HG03571 (cell line): ENCODE results near the gene SPTLC1.
"Not testable (repeated sequence)": the region's sequence is repeated elsewhere in the genome, so short reads cannot be mapped to it uniquely, and the experiment has no call there.

ENCODE experiments used
- ATAC-seq: cut with Tn5 transposase; IDR thresholded peaks from one replicate; pipeline ENCODE4 v1.9.1; 2021; ENCODE audit not compliant: unreplicated experiment

The SPTLC1 gene

GRCh38 chr9:92035146-92035545, 80.1 kb downstream of the SPTLC1 start:
- no peak for ATAC-seq

- no peak for ATAC-seq
These were observed 81.2 kb downstream of the SPTLC1 start for GRCh38 chr9:92033991-92034390.

GRCh38 chr9:92033307-92033706, 81.9 kb downstream of the SPTLC1 start:
- no peak for ATAC-seq

GRCh38 chr9:92032891-92033290, 82.3 kb downstream of the SPTLC1 start:
- ATAC-seq: no peak

GRCh38 chr9:92030367-92030766, 84.8 kb downstream of the SPTLC1 start:
- ATAC-seq: no peak

- no peak for ATAC-seq
These were observed 85.7 kb downstream of the SPTLC1 start for GRCh38 chr9:92029553-92029952.

- no peak for ATAC-seq
These were observed 88.8 kb downstream of the SPTLC1 start for GRCh38 chr9:92026206-92027002.

- ATAC-seq: not testable (repeated sequence)
These were observed 93.2 kb downstream of the SPTLC1 start for GRCh38 chr9:92021785-92022541.

GRCh38 chr9:92019658-92020057, 95.6 kb downstream of the SPTLC1 start:
- ATAC-seq: no peak

- no peak for ATAC-seq
These were observed 104.3 kb downstream of the SPTLC1 start for GRCh38 chr9:92010705-92011536.

- not testable (repeated sequence) for ATAC-seq
These were observed 105.0 kb downstream of the SPTLC1 start for GRCh38 chr9:92010253-92010652.

- no peak for ATAC-seq
These were observed 107.2 kb downstream of the SPTLC1 start for GRCh38 chr9:92008041-92008440.

GRCh38 chr9:92004045-92004392, 111.2 kb downstream of the SPTLC1 start:
- ATAC-seq: no peak

GRCh38 chr9:92003308-92004044, 111.7 kb downstream of the SPTLC1 start:
- ATAC-seq: no peak

GRCh38 chr9:92001948-92002347, 113.3 kb downstream of the SPTLC1 start:
- ATAC-seq: not testable (repeated sequence)

GRCh38 chr9:92001244-92001643, 114.0 kb downstream of the SPTLC1 start:
- no peak for ATAC-seq

GRCh38 chr9:91995000-91995655, 120.1 kb downstream of the SPTLC1 start:
- ATAC-seq: no peak

GRCh38 chr9:91994422-91994821, 120.8 kb downstream of the SPTLC1 start:
- no peak for ATAC-seq

- ATAC-seq: no peak
These were observed 122.7 kb downstream of the SPTLC1 start for GRCh38 chr9:91992461-91993041.
